Neuronal stem cell (in vitro differentiated cells): ENCODE measurements around the gene ACACA.
"Not testable (repeated sequence)": the region's sequence is repeated elsewhere in the genome, so short reads cannot be mapped to it uniquely, and the experiment has no call there.

Experiments used
- DNase-seq: peaks from one replicate; pipeline ENCODE4 v3.0.0-alpha.2; 2013; ENCODE audit warnings: low spot score
- H2AFZ ChIP-seq: one replicate; pipeline ENCODE4 v1.6.1; 2013; ENCODE audit warnings: mild to moderate bottlenecking, low read length, inconsistent platforms
- H2AK5ac ChIP-seq: 2 replicates; pipeline ENCODE4 v1.6.1; 2013; ENCODE audit warnings: low read depth, mild to moderate bottlenecking, inconsistent platforms, low read length, moderate library complexity, mixed read lengths
- H2BK120ac ChIP-seq: 2 replicates; pipeline ENCODE4 v1.6.1; 2013; ENCODE audit warnings: low read depth, mild to moderate bottlenecking, inconsistent platforms, low read length, moderate library complexity, mixed read lengths
- H2BK12ac ChIP-seq: one replicate; pipeline ENCODE4 v1.6.1; 2013; ENCODE audit warnings: low read length, inconsistent platforms
- H2BK15ac ChIP-seq: 2 replicates; pipeline ENCODE4 v1.6.1; 2013; ENCODE audit warnings: mild to moderate bottlenecking, low read length, inconsistent platforms, mixed read lengths
- H2BK5ac ChIP-seq: one replicate; pipeline ENCODE4 v1.6.1; 2013; ENCODE audit warnings: inconsistent platforms, mild to moderate bottlenecking, low read length, moderate library complexity
- H3K14ac ChIP-seq: one replicate; pipeline ENCODE4 v1.6.1; 2013; ENCODE audit warnings: low read length, inconsistent platforms
- H3K18ac ChIP-seq: 2 replicates; pipeline ENCODE4 v1.6.1; 2013; ENCODE audit warnings: low read length, inconsistent platforms
- H3K23ac ChIP-seq: 2 replicates; pipeline ENCODE4 v1.6.1; 2013; ENCODE audit warnings: low read depth, mild to moderate bottlenecking, mixed read lengths, low read length, inconsistent platforms; ENCODE audit not compliant: poor library complexity
- H3K27ac ChIP-seq: replicated peaks from 3 replicates; pipeline ENCODE4 v1.5.1; 2013; ENCODE audit warnings: low read length, inconsistent platforms
- H3K27me3 ChIP-seq, 3 experiments: 2 replicates each; pipeline ENCODE4 v1.6.1; 2013; ENCODE audit warnings: low read length in 3 of 3, mild to moderate bottlenecking in 2 of 3, inconsistent platforms in 1 of 3, low read depth in 1 of 3, mixed read lengths in 1 of 3, moderate library complexity in 1 of 3; ENCODE audit not compliant: control insufficient read depth in 3 of 3, insufficient read depth in 3 of 3
- H3K36me3 ChIP-seq, 2 donors: replicated peaks in 1 of 2; 2 replicates each; pipeline ENCODE4 v1.6.1; 2013; ENCODE audit warnings: low read length in 2 of 2; ENCODE audit not compliant: control insufficient read depth in 2 of 2, insufficient read depth in 2 of 2
- H3K4ac ChIP-seq: 2 replicates; pipeline ENCODE4 v1.6.1; 2013; ENCODE audit warnings: inconsistent platforms, mild to moderate bottlenecking, low read length, moderate library complexity
- H3K4me1 ChIP-seq, 2 donors: 1 replicate in 1 of 2; 2 replicates in 1 of 2; pipeline ENCODE4 v1.6.1; 2013; ENCODE audit warnings: low read length in 2 of 2, low read depth in 1 of 2; ENCODE audit not compliant: control insufficient read depth in 2 of 2, insufficient read depth in 1 of 2
- H3K4me2 ChIP-seq: one replicate; pipeline ENCODE4 v1.6.1; 2013; ENCODE audit warnings: mild to moderate bottlenecking, low read length, inconsistent platforms; ENCODE audit not compliant: insufficient read depth, poor library complexity, severe bottlenecking
- H3K4me3 ChIP-seq, 2 donors: 2 replicates each; pipeline ENCODE4 v1.5.1; 2013; ENCODE audit warnings: low read length in 2 of 2, mild to moderate bottlenecking in 2 of 2, inconsistent platforms in 1 of 2, moderate library complexity in 1 of 2
- H3K79me1 ChIP-seq: one replicate; pipeline ENCODE4 v1.6.1; 2013; ENCODE audit warnings: low read depth, mild to moderate bottlenecking, inconsistent platforms, low read length, moderate library complexity
- H3K9ac ChIP-seq: one replicate; pipeline ENCODE4 v1.6.1; 2013; ENCODE audit warnings: mild to moderate bottlenecking, low read depth, low read length, inconsistent platforms; ENCODE audit not compliant: poor library complexity
- H3K9me3 ChIP-seq, 2 donors: replicated peaks in 1 of 2; 2 replicates each; pipeline versions ENCODE3 to v1.6.1; 2013; ENCODE audit warnings: low read length in 2 of 2, mild to moderate bottlenecking in 2 of 2, inconsistent platforms in 1 of 2, low read depth in 1 of 2, mixed read lengths in 1 of 2, moderate library complexity in 1 of 2; ENCODE audit not compliant: control insufficient read depth in 2 of 2, insufficient read depth in 1 of 2
- H4K8ac ChIP-seq: one replicate; pipeline ENCODE4 v1.6.1; 2013; ENCODE audit warnings: low read depth, mild to moderate bottlenecking, inconsistent platforms, low read length, moderate library complexity
- H4K91ac ChIP-seq: one replicate; pipeline ENCODE4 v1.6.1; 2013; ENCODE audit warnings: low read length, low read depth, mild to moderate bottlenecking, inconsistent platforms; ENCODE audit not compliant: poor library complexity
- WGBS, 2 donors: extraction: QIAGEN DNeasy Blood & Tissue Kit; methylation state at CpG; one replicate each; pipeline ENCODE4 v1.1.7; 2013; ENCODE audit warnings: missing lambda C conversion rate in 2 of 2, mixed read lengths in 1 of 2; ENCODE audit not compliant: insufficient read length in 2 of 2, insufficient replicate concordance in 1 of 2; ENCODE audit errors: extremely low coverage in 2 of 2; 5-methylcytosine and 5-hydroxymethylcytosine counted together

The ACACA gene

GRCh38 chr17:37356796-37357569 is 49.7 kb downstream of the ACACA start:
- not testable (repeated sequence) for DNase-seq, H2BK15ac ChIP-seq, H2BK5ac ChIP-seq, H2AK5ac ChIP-seq, H2BK120ac ChIP-seq, H4K8ac ChIP-seq, H3K9ac ChIP-seq, H3K23ac ChIP-seq, H3K9me3 ChIP-seq, H2AFZ ChIP-seq, H3K27me3 ChIP-seq, H3K79me1 ChIP-seq, H4K91ac ChIP-seq, H3K27ac ChIP-seq, H3K4ac ChIP-seq, H3K4me2 ChIP-seq, H3K18ac ChIP-seq, H2BK12ac ChIP-seq, H3K14ac ChIP-seq
- Histone ChIP-seq H3K4me3 (peak overlapping the region in 1 of 2 donors; percentile 60), H3K4me1 (peaks cover 13 to 17% of the 10 kb centered on the region in 2 donors), H3K36me3 (peaks cover 0 to 42% of the 10 kb centered on the region in 2 donors)
- WGBS, 2 donors = no CpG with 5 or more reads among the region's 12 CpGs

DNA sequence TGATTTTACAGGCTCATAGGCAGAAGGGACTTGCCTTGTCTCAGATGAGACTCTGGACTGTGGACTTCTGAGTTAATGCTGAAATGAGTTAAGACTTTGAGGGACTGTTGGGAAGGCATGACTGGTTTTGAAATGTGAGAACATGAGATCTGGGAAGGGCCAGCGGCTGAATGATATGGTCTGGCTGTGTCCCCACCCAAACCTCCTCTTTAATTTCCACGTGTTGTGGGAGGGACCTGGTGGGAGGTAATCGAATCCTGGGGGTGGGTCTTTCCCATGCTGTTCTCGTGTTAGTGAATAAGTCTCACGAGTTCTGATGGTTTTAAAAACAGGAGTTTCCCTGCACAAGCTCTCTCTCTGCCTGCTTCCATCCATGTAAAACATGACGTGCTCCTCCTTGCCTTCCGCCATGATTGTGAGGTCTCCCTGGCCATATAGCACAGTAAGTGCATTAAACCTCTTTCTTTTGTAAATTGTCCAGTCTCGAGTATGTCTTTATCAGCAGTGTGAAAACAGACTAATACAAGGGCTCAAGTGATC is 59.7 kb downstream of the ACACA start:
- peaks cover 5 to 60% of the 10 kb centered on the region in 2 donors for H3K36me3 ChIP-seq
- not testable (repeated sequence) for H3K23ac ChIP-seq, H2BK5ac ChIP-seq, H3K27me3 ChIP-seq, H3K27ac ChIP-seq, H3K18ac ChIP-seq, H2BK12ac ChIP-seq, H2BK15ac ChIP-seq, H3K79me1 ChIP-seq, H3K9ac ChIP-seq, H3K14ac ChIP-seq, H2AFZ ChIP-seq, H4K8ac ChIP-seq, H3K4me3 ChIP-seq, H2BK120ac ChIP-seq, H4K91ac ChIP-seq, H3K4me1 ChIP-seq, H3K4me2 ChIP-seq, H2AK5ac ChIP-seq, DNase-seq, H3K4ac ChIP-seq
- H3K9me3 ChIP-seq = peaks cover 2 to 15% of the 10 kb centered on the region in 2 donors
- no CpG with 5 or more reads among the region's 8 CpGs for WGBS, 2 donors

GRCh38 chr17:37344519-37344918 is 62.1 kb downstream of the ACACA start:
- no peak overlapping the region for H3K14ac ChIP-seq
- H3K23ac ChIP-seq = no peak overlapping the region
- no peak overlapping the region for H3K27ac ChIP-seq
- DNase-seq = no peak
- H3K36me3 ChIP-seq = peaks cover 5 to 71% of the 10 kb centered on the region in 2 donors
- H3K4me3 ChIP-seq = no peak overlapping the region
- H3K27me3 ChIP-seq = no peaks in the 10 kb centered on the region
- H3K79me1 ChIP-seq = peaks cover 2% of the 10 kb centered on the region
- peaks cover 0 to 3% of the 10 kb centered on the region in 2 donors for H3K4me1 ChIP-seq
- peaks cover 2 to 15% of the 10 kb centered on the region in 2 donors for H3K9me3 ChIP-seq
- no peak overlapping the region for H4K91ac ChIP-seq
- H2BK15ac ChIP-seq = no peak overlapping the region
- no peak overlapping the region for H2BK12ac ChIP-seq
- H3K4ac ChIP-seq = no peak overlapping the region
- H3K4me2 ChIP-seq = no peak overlapping the region
- no peak overlapping the region for H2AK5ac ChIP-seq
- no peak overlapping the region for H2BK5ac ChIP-seq
- H4K8ac ChIP-seq = no peak overlapping the region
- H3K18ac ChIP-seq = no peak overlapping the region
- no peak overlapping the region for H2AFZ ChIP-seq
- no peak overlapping the region for H3K9ac ChIP-seq
- H2BK120ac ChIP-seq = no peak overlapping the region
- WGBS, 2 donors = no CpG with 5 or more reads among the region's 4 CpGs

- Histone ChIP-seq H3K9ac (no peak overlapping the region), H2BK15ac (no peak overlapping the region), H3K27me3 (no peaks in the 10 kb centered on the region), H2BK120ac (no peak overlapping the region), H2BK12ac (no peak overlapping the region), H4K8ac (no peak overlapping the region), H2AK5ac (no peak overlapping the region), H3K9me3 (peaks cover 2 to 9% of the 10 kb centered on the region in 2 donors), H3K4ac (no peak overlapping the region), H3K14ac (no peak overlapping the region), H2AFZ (no peak overlapping the region), H3K27ac (no peak overlapping the region), H4K91ac (no peak overlapping the region), H2BK5ac (no peak overlapping the region), H3K18ac (no peak overlapping the region), H3K4me1 (peaks cover 0 to 6% of the 10 kb centered on the region in 2 donors), H3K4me3 (no peak overlapping the region), H3K36me3 (peaks cover 5 to 70% of the 10 kb centered on the region in 2 donors), H3K23ac (no peak overlapping the region), H3K4me2 (no peak overlapping the region), H3K79me1 (peaks cover 2% of the 10 kb centered on the region)
- no peak for DNase-seq
- no CpG with 5 or more reads among the region's 2 CpGs for WGBS, 2 donors
These were observed 64.0 kb downstream of the ACACA start for GRCh38 chr17:37342589-37342988.
